ENCODE data around the gene SP3. TPM values are rescaled to one million over a fixed set of nuclear protein-coding genes. Genes with fewer than 3 reads are reported as not detected.

Gene SP3
- total RNA-seq, 3 donors from 2014 or later, result 78.1 to 104 (median 88.9) TPM

DNA sequence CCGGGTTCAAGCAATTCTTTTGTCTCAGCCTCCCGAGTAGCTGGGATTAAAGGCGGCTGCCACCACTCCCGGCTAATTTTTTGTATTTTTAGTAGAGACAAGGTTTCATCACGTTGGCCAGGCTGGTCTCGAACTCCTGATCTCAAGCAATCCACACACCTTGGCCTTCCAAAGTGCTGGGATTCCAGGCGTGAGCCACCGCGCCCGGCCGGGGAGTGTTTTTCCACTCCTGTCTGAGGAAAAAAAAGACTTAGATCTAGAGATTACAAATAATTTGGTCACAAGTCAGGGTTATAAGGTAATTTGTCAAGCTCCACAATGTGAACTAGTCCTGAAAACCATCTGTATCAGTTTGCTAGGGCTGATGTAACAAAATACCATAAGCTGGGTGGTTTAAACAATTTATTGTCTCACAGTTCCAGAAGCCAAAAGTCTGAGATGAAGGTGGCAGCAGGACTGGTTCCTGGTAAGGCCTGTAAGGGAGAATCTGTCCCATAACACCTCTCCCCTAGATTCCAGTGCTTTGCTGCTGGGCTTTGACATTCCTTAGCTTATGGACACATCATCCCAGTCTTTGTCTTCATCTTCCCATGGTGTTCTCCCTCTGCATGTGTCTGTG, 40.7 kb upstream of the SP3 start:
- intact Hi-C loops (cut with DNase I, micrococcal nuclease), result no loop called here

GRCh38 chr2:174004905-174005605, 39.9 kb upstream of the SP3 start:
- ATAC-seq, result peak; percentile 24
- no peak overlapping the region for H3K4me3 ChIP-seq
- TF ChIP-seq, protein P1, sequence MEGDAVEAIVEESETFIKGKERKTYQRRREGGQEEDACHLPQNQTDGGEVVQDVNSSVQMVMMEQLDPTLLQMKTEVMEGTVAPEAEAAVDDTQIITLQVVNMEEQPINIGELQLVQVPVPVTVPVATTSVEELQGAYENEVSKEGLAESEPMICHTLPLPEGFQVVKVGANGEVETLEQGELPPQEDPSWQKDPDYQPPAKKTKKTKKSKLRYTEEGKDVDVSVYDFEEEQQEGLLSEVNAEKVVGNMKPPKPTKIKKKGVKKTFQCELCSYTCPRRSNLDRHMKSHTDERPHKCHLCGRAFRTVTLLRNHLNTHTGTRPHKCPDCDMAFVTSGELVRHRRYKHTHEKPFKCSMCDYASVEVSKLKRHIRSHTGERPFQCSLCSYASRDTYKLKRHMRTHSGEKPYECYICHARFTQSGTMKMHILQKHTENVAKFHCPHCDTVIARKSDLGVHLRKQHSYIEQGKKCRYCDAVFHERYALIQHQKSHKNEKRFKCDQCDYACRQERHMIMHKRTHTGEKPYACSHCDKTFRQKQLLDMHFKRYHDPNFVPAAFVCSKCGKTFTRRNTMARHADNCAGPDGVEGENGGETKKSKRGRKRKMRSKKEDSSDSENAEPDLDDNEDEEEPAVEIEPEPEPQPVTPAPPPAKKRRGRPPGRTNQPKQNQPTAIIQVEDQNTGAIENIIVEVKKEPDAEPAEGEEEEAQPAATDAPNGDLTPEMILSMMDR (IDR thresholded peaks at IDR 0.05), result no peak
- no peaks in the 10 kb centered on the region for H3K4me1 ChIP-seq (ENCODE audit: low read depth)
- intact Hi-C loops (cut with DNase I, micrococcal nuclease), result no loop called here
- DNase-seq, result no peak
- no peaks in the 10 kb centered on the region for H3K9me3 ChIP-seq
- H3K36me3 ChIP-seq (ENCODE audit: low read depth), result no peaks in the 10 kb centered on the region

More for the DNA sequence above, 40.7 kb upstream of the SP3 start:
- H3K9me3 ChIP-seq, result no peaks in the 10 kb centered on the region
- no peaks in the 10 kb centered on the region for H3K36me3 ChIP-seq (ENCODE audit: low read depth)
- H3K4me3 ChIP-seq, result no peak overlapping the region
- ATAC-seq (no peak), DNase-seq (no peak)
- H3K4me1 ChIP-seq (ENCODE audit: low read depth), result no peaks in the 10 kb centered on the region
- TF ChIP-seq, protein P1 (IDR thresholded peaks at IDR 0.05), result no peak

DNA sequence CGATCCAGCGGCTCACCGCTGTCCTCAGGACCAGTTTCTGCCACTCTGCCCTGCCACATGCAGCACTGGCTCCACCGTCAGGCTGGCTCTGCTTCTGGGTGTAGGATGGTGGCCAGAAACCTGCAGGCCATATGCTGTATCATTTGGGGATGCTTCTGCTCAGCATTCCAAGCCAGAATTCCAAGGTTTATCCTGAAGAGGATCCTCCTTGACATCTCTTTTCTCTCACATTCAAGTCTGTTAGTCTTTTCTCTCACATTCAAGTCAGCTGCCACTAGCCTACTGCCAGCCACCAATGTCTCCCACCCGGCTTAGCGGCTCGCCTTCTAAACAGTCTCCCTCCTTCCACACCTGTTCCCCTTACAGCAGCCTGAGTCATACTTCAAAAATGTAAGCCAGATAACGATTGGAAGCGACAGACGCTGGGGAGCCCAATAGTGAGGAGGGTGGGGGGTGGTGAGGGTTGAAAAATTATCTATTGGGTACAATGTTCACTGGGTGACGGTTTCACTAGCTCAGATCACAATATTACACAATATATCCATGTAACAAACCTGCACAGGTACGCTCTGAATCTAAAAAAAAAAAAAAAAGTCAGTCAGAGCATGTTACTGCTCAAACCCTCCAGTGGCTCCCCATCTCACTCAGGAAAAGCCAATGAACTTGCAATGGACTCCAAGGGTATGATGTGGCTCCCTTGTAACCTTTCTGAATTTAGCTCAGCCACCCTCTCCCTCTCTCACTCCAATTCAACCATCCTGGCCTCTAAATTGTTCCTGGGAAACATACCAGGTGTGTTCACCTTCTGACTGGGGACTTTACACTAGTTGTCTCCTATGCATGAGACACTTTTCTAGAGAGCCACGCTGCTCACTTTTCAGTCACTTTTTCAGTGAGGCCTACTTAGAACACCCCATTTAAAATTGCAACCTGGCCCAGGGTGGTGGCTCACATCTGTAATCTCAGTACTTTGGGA, 38.8 kb upstream of the SP3 start:
- no peaks in the 10 kb centered on the region for H3K36me3 ChIP-seq (ENCODE audit: low read depth)
- TF ChIP-seq, protein P1 (IDR thresholded peaks at IDR 0.05), result no peak
- DNase-seq (peak in 2 of 3 donors; percentile 45 to 55), ATAC-seq (peak; percentile 73)
- intact Hi-C loops (cut with DNase I, micrococcal nuclease), result no loop called here
- no peaks in the 10 kb centered on the region for H3K9me3 ChIP-seq
- H3K4me1 ChIP-seq (ENCODE audit: low read depth), result no peaks in the 10 kb centered on the region
- H3K4me3 ChIP-seq, result no peak overlapping the region

DNA sequence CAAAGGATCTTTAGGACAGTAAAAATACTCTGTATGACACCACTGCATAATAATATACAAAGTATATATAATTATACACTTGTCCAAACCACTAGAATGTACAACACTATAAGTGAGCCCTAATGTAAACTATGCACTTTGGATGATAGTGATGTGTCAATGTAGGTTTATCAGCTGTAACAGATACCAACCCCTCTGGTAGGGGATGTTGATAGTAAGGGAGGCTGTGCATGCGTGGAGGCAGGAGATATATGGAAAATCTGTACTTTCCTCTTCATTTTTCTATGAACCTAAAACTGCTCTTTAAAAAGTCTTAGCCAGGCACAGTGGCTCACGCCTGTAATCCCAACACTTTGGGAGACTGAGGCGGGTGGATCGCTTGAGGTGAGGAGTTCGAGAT, 37.5 kb upstream of the SP3 start:
- no peak for DNase-seq
- TF ChIP-seq, protein P1 (IDR thresholded peaks at IDR 0.05), result no peak
- intact Hi-C loops (cut with DNase I, micrococcal nuclease), result no loop called here
- H3K36me3 ChIP-seq (ENCODE audit: low read depth), result no peaks in the 10 kb centered on the region
- H3K9me3 ChIP-seq, result no peaks in the 10 kb centered on the region
- no peaks in the 10 kb centered on the region for H3K4me1 ChIP-seq (ENCODE audit: low read depth)
- H3K4me3 ChIP-seq, result no peak overlapping the region
- ATAC-seq, result no peak

GRCh38 chr2:174001107-174001506, 35.9 kb upstream of the SP3 start:
- no peak overlapping the region for H3K4me3 ChIP-seq
- H3K36me3 ChIP-seq (ENCODE audit: low read depth), result no peaks in the 10 kb centered on the region
- no peaks in the 10 kb centered on the region for H3K9me3 ChIP-seq
- TF ChIP-seq, protein P1 (IDR thresholded peaks at IDR 0.05), result no peak
- no peak for DNase-seq
- intact Hi-C loops (cut with DNase I, micrococcal nuclease), result no loop called here
- no peaks in the 10 kb centered on the region for H3K4me1 ChIP-seq (ENCODE audit: low read depth)
- no peak for ATAC-seq
